ENCODE measurements around the gene RBBP4. TPM values are rescaled to one million over a fixed set of nuclear protein-coding genes. Genes with fewer than 3 reads are reported as not detected.

The RBBP4 gene
- total RNA-seq, 4 donors from 2014 or later: 97.8 to 104 (median 102) TPM

GRCh38 chr1:32647308-32648134 lies 3.5 kb upstream of the RBBP4 start:
- 79% methylated on average over 6 of the region's 6 CpGs for WGBS, 2 donors

GRCh38 chr1:32650248-32650751 lies 708 bp upstream of the RBBP4 start, which contains the start of gene ZBTB8OS:
TSS of gene ZBTB8OS (minus strand) at chr1:32650550. CDS start at chr1:32650529, 21 bp downstream.
- 0 to 1% methylated on average over 21 of the region's 21 CpGs for WGBS, 2 donors
- TF ChIP-seq POLR2A (IDR thresholded peaks at IDR 0.05) (no peak), CTCF (IDR thresholded peaks at IDR 0.05) (no peak)
- peak within 1 kb of the TSS; percentile 74 for H3K4me3 ChIP-seq (ENCODE audit: low read depth, poor library complexity, severe bottlenecking)
- intact Hi-C loops (cut with DNase I; ENCODE audit: low total_unique reads): no loop called here
- peak; percentile 94 to 98 for DNase-seq (ENCODE audit: low spot score in 2 of 2)

More at GRCh38 chr1:32647308-32648134, 3.5 kb upstream of the RBBP4 start:
- H3K4me3 ChIP-seq (ENCODE audit: low read depth, poor library complexity, severe bottlenecking): no peak overlapping the region
- TF ChIP-seq POLR2A (IDR thresholded peaks at IDR 0.05) (no peak), CTCF (IDR thresholded peaks at IDR 0.05) (no peak)
- DNase-seq (ENCODE audit: low spot score in 2 of 2): no peak
- intact Hi-C loops (cut with DNase I; ENCODE audit: low total_unique reads): no loop called here

- WGBS, 2 donors: 0% methylated on average over 37 to 43 of the region's 43 CpGs
- intact Hi-C loops (cut with DNase I; ENCODE audit: low total_unique reads): no loop called here
- peak in 1 of 2 donors; percentile 23 for DNase-seq (ENCODE audit: low spot score in 2 of 2)
- no peak for TF ChIP-seq CTCF (IDR thresholded peaks at IDR 0.05)
- TF ChIP-seq POLR2A (IDR thresholded peaks at IDR 0.05): no peak
- peak overlapping the region; percentile 74 for H3K4me3 ChIP-seq (ENCODE audit: low read depth, poor library complexity, severe bottlenecking)
Observed at GRCh38 chr1:32651461-32652073, 559 bp downstream of the RBBP4 start.

- no peak for TF ChIP-seq CTCF (IDR thresholded peaks at IDR 0.05)
- TF ChIP-seq POLR2A (IDR thresholded peaks at IDR 0.05): no peak
- WGBS, 2 donors: 86% methylated on average over 16 of the region's 16 CpGs
- no peak for DNase-seq (ENCODE audit: low spot score in 2 of 2)
- H3K4me3 ChIP-seq (ENCODE audit: low read depth, poor library complexity, severe bottlenecking): no peak overlapping the region
- intact Hi-C loops (cut with DNase I; ENCODE audit: low total_unique reads): no loop called here
Observed at GRCh38 chr1:32652244-32652962, 1.4 kb downstream of the RBBP4 start.

- TF ChIP-seq CTCF (IDR thresholded peaks at IDR 0.05): no peak
- TF ChIP-seq POLR2A (IDR thresholded peaks at IDR 0.05): no peak
- DNase-seq (ENCODE audit: low spot score in 2 of 2): no peak
- H3K4me3 ChIP-seq (ENCODE audit: low read depth, poor library complexity, severe bottlenecking): no peak overlapping the region
- intact Hi-C loops (cut with DNase I; ENCODE audit: low total_unique reads): no loop called here
- 89 to 95% methylated on average over 1 of the region's 1 CpG for WGBS, 2 donors
Observed at GRCh38 chr1:32659581-32659980, 8.6 kb downstream of the RBBP4 start.
